Gastroesophageal sphincter (tissue), 2 donors: Measurements from ENCODE around the gene LIPC.

Experiments
- EP300 ChIP-seq: sonication (generic); formaldehyde crosslinking; IDR thresholded peaks from one replicate; pipeline ENCODE4 v1.6.1; 2017; ENCODE audit warnings: antibody characterized with exemption, mild to moderate bottlenecking
- POLR2A ChIP-seq, 2 donors: fragments of 450-650 bp; IDR thresholded peaks; one replicate each; pipeline ENCODE4 v1.6.1; 2017; ENCODE audit warnings: antibody characterized with exemption in 2 of 2, mild to moderate bottlenecking in 2 of 2, moderate library complexity in 1 of 2

GRCh38 chr15:58472821-58473581, 41.2 kb downstream of the LIPC start:
- TF ChIP-seq POLR2A (IDR thresholded peaks at IDR 0.05) (no peak), EP300 (no peak)
